ENCODE data around the gene RAMP1.
"Not testable (repeated sequence)": the region's sequence is repeated elsewhere in the genome, so short reads cannot be mapped to it uniquely, and the experiment has no call there.

The RAMP1 gene

DNA sequence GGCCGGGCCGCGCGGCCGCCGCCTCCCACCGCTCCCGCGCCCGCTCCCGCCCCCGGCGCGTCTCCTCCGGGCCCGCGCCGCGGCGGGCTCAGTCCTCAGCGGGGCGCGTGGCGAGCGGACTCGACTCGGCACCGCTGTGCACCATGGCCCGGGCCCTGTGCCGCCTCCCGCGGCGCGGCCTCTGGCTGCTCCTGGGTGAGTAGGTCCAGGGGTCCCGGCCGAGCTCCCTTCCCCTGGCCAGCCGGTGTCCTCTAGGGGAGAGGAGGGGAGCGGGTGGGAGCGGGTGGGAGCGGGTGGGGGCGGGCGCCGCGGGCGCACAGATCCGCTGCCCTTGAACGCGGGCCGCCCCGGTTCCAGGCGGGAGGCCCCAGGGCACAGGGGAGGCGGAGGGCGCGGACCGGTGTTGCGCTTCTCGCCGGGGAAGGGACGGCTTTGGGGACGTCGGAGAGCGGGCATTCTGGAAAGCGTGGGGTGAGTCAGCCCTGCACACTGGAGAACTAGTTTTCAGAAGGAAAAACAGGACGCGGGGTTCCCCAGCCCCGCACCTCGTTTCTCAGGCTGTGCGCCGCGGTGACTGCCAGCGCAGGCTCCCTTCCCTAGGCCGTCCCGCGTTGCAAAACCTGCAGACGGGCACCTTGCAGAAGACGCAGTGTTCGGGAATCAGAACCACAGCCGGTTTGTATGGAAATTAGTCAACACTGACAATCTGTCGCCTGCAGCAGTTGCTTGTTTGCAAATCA is at the start of gene RAMP1:
Gene RAMP1, plus strand, starts transcription at position 91 of the 740 bp plus-strand sequence. Its CDS starts 53 bp downstream, at position 144.
- DNase-seq (ENCODE audit: low spot score), result peak; percentile 56

GRCh38 chr2:237815637-237816036 is 43.8 kb upstream of the RAMP1 start:
- DNase-seq (ENCODE audit: low spot score), result no peak

DNA sequence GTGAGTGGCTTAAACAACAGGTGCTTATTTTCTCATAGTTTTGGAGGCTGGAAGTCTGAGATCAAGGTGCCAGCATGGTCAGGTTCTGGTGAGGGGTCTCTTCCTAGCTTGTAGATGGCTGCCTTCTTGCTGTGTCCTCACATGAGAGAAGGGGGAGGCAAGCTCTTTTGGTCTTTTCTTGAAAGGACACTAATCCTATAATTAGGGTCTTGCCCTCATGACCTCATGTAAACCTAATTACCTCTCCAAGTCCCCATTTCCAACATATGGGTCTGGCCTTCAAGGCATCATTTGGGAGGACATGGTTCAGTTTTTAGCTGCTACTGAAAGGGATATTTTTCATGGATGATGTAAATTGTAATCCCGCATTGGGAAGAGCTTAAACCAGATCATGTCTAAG is 42.9 kb upstream of the RAMP1 start:
- DNase-seq (ENCODE audit: low spot score), result no peak

DNA sequence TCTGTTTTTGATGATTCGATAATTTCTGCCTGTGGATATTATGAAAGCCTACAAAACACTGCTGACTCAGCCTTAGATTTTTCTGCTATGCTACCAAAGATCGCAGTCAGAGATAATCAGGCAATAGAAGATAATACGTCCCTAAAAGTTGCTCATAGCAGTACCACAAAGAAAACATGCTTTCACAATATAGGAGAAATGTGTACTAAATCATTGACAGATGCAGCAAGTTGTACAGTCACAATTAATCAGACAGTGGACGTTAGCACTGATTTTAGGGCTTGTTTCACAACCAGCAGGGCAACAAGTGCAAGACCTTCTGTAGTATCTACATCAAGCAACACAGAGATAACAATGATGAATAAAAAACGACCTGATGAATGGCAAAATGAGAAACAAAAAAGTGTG is 41.4 kb upstream of the RAMP1 start:
- DNase-seq (ENCODE audit: low spot score), result peak; percentile 37

GRCh38 chr2:237819231-237819630 is 40.2 kb upstream of the RAMP1 start:
- no peak for DNase-seq (ENCODE audit: low spot score)

DNA sequence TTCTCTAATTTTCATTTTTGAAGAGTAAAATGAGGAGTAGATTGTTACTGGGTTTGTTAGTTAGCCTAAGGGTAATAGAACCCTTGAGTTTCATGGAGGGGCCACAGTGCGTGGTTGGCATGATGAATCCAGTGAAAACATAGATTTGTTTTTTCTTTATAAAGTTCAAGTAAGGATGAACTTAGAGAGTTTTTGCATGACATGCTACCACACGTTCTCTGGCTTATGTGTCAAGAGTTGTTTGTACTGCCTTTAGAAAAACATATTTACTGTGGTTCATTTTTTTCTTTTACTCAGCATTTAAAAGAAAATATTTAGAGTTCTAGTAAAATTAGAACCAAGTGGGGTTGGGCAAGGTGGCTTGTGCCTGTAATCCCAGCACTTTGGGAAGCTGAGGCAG is 39.0 kb upstream of the RAMP1 start:
- no peak for DNase-seq (ENCODE audit: low spot score)

- DNase-seq (ENCODE audit: low spot score), result no peak
Observed at GRCh38 chr2:237823544-237823943, 35.9 kb upstream of the RAMP1 start.

GRCh38 chr2:237824085-237824484 is 35.3 kb upstream of the RAMP1 start:
- no peak for DNase-seq (ENCODE audit: low spot score)

DNA sequence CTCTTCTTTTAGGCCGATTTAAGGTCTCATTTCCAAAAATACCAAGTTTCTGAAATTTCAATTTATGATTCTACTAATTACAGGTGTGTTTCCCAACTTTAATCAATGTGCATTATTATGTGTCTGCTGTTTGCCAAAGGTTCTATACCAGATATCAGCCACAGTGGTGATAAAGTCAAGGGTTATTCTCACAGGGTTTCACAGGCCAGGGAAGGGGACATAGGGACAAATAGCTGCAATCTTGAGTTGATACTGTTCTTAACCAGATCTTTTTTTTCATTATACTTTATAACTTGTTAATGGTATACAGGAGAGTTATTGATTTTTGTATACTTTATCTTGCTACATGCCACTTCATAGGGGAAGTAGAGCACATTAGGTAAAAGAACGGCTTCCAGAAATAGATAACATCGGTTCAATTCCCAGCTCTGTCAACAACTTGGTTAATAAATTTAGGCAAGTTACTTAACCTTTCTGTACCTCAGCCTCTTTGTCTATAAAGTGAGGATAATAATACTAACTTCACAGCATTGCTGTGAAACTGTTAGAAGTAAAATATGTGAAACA is 31.9 kb upstream of the RAMP1 start:
- DNase-seq (ENCODE audit: low spot score), result no peak

GRCh38 chr2:237830522-237830921 is 28.9 kb upstream of the RAMP1 start:
- no peak for DNase-seq (ENCODE audit: low spot score)

GRCh38 chr2:237833546-237833945 is 25.9 kb upstream of the RAMP1 start:
- no peak for DNase-seq (ENCODE audit: low spot score)

GRCh38 chr2:237835372-237835771 is 24.1 kb upstream of the RAMP1 start:
- no peak for DNase-seq (ENCODE audit: low spot score)

DNA sequence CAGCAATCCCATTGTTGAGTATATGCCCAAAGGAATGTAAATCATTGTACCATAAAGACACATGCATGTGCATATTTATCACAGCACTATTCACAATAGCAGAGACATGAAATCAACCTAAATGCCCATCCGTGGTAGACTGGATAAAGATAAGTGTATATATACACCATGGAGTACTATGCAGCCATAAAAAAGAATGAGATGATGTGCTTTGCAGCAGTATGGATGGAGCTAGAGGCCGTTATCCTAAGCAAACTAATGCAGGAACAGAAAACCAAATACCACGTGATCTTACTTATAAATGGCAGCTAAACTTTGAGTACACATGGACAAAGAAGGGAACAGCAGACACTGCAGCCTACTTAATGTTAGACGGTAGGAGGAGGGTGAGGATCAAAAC is 18.4 kb upstream of the RAMP1 start:
- DNase-seq (ENCODE audit: low spot score), result no peak

DNA sequence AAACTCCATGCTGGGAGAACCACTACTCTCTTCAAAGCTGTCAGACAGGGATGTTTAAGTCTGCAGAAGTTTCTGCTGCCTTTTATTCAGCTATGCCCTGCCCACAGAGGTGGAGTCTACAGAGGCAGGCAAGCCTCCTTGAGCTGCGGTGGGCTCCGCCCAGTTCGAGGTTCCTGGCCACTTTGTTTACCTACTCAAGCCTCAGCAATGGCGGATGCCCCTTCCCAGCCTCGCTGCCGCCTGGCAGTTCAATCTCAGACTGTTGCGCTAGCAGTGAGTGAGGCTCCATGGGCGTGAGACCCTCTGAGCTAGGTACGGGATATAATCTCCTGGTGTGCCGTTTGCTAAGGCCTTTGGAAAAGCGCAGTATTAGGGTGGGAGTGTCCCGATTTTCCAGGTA is 10.5 kb upstream of the RAMP1 start:
- DNase-seq (ENCODE audit: low spot score), result not testable (repeated sequence)

GRCh38 chr2:237854295-237854694 is 5.1 kb upstream of the RAMP1 start:
- no peak for DNase-seq (ENCODE audit: low spot score)

DNA sequence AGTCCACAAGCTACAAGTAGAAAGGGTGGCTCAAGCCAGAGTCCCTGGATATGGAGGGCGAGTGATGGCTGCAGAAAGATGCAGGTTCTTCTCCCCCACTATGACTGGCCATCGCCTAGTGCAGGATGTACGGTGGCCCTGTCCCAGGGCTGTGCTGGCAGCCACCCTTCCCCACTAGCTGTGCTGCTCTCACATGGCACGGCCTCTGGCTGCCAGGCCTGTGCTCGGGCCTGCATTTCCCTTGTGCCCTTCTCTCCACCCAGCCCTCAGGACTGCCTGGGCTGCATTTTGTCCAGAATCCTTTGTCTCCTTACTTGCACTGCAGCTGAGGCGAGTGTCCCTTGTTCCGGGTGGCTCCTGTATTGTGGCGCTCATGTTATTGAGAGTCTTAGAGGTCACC is 1.6 kb upstream of the RAMP1 start:
- no peak for DNase-seq (ENCODE audit: low spot score)

GRCh38 chr2:237858294-237859081 is 935 bp upstream of the RAMP1 start:
- DNase-seq (ENCODE audit: low spot score), result peak; percentile 92

DNA sequence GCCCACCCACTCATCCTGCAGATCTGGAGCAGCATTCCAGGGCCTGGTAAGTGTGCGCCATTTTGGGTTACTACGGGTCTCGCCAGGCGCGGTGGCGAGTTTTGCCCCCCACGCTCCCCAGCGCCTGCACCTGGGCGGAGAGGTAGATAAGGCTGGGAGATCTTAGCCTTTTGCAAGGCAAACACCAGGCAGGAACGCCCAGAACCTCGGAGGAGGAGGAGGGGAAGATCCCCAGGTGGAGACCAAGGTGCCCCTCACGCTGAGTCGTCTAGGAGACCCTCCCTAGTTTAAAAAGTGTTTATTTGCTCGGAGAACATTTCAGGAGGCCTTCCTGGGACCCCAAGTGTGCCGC is 365 bp upstream of the RAMP1 start:
- DNase-seq (ENCODE audit: low spot score), result no peak

- DNase-seq (ENCODE audit: low spot score), result no peak
Observed at GRCh38 chr2:237860273-237860935, 981 bp downstream of the RAMP1 start.

- peak; percentile 38 for DNase-seq (ENCODE audit: low spot score)
Observed at GRCh38 chr2:237861875-237862527, 2.6 kb downstream of the RAMP1 start.

DNA sequence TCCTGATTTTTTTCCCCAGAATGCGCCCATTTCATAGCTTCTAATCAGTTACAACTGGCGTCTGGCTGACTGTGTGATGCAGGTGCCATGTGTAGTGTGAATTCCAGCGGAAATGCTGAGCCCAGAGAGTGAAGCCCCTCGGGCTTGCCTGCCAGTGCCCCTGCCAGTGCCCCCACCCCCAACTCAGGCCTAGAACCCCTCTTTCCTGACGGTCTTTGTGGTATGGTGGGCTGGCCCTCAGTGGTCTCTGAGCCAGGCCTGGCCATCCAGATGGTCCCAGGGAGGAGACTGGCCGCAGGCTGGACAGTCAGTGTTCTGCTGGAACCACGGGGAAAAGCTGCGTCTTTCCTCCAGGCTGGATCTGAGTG is 3.1 kb downstream of the RAMP1 start:
- DNase-seq (ENCODE audit: low spot score), result no peak

- DNase-seq (ENCODE audit: low spot score), result no peak
Observed at GRCh38 chr2:237863102-237863511, 3.7 kb downstream of the RAMP1 start.
